GM20000 (cell line): ENCODE data around the gene SIRT7.

Experiments
- DNase-seq: peaks from one replicate; pipeline ENCODE4 v3.0.0; 2012; ENCODE audit warnings: low spot score
- TF ChIP-seq, protein P1 (sequence below): IDR thresholded peaks from 2 replicates; pipeline ENCODE4 v1.5.1; 2012; ENCODE audit warnings: mild to moderate bottlenecking, control low read depth; ENCODE audit errors: extremely low read depth, missing control alignments

The SIRT7 gene

DNA sequence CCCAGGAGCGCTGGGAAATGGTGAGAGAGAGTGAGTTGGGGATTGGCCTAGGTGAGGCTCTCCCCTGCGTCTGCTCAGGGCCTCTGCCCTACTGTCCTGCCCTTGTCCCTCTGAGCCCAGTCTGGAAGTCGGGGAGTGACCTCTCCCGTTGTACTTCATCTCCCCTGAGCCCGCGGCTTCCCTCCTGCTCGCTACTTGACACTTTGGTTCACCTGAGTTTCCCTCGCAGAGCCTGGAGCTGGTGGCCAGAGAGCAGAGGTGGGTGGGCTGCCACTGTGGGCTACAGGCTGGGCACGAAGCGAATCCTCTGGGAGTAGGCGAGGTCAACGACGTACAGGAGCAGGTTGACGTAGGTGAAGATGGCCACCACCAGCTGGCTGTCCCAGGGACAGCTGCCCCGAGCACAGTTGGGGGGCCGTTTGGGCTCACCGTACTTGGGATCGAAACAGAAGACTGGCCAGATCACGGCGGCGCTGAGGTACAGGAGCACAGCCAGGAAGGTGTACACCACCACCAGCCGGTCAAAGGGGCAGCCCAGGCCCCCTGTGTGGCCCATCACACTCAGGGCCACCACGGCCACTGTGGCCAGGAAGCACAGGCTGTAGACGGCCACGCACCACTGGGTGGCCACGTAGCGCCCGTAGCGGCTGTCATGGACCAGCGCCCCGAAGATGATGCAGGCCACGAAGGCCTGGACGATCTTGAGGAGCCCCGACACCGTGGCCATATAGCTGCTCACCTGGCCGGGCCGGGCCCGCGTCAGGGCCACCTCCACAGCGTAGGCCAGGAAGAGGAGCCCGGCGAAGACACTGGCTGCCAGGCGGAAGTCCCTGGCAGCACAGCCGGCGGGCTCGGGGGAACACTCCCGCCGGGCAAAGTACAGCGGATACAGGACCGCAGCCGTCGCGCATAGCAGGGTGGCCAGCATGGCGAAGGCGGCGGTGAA is 22.8 kb upstream of the SIRT7 start:
- TF ChIP-seq, protein P1, sequence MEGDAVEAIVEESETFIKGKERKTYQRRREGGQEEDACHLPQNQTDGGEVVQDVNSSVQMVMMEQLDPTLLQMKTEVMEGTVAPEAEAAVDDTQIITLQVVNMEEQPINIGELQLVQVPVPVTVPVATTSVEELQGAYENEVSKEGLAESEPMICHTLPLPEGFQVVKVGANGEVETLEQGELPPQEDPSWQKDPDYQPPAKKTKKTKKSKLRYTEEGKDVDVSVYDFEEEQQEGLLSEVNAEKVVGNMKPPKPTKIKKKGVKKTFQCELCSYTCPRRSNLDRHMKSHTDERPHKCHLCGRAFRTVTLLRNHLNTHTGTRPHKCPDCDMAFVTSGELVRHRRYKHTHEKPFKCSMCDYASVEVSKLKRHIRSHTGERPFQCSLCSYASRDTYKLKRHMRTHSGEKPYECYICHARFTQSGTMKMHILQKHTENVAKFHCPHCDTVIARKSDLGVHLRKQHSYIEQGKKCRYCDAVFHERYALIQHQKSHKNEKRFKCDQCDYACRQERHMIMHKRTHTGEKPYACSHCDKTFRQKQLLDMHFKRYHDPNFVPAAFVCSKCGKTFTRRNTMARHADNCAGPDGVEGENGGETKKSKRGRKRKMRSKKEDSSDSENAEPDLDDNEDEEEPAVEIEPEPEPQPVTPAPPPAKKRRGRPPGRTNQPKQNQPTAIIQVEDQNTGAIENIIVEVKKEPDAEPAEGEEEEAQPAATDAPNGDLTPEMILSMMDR: no peak

DNA sequence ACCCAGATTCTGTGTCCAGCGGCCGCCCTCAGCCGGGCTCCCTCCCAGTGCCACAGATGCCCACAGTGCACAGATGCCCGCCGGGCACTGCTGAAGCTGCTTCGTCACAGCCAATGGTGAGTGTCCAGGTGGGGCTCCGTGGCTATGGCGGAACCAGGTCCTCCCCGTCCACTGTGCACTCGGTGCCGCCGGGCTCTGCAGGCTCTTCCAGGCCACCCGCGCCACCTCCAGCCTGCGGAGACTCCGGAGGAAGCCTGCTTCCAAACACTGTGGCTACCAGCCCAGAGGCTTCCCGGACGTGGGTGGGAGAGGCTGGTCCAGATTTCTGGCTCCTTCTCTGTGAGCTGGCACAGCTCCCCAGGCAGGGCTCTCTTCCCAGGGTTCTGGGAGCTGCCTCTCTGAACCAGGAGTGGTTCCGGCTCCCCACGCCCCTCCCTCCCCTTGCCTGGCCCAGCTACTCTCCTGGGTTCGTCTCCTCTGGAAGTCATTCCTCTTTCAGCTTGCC is 22.0 kb upstream of the SIRT7 start:
- DNase-seq: no peak
- TF ChIP-seq, protein P1: no peak

More for the DNA sequence above, 22.8 kb upstream of the SIRT7 start:
- no peak for DNase-seq

DNA sequence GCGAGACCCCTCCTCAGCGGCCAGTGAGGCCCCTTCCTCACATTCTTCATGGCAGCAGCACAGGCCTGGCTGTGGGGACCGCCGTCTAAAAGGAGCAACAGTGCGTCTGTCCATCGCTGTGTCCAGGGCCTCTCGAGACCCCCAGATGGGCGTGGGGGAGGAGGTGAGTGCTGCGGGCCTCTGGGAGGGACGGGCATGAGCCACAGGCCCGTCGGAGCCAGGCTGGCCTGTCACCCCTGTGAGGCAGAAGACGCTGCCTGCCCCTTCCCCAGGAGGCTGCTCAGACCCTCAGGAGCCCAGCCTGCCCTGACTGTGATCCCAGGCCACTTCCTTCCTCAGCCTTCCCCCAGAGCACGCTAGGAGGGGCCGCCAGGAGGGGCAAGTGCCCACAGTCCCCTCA is 21.2 kb upstream of the SIRT7 start:
- no peak for DNase-seq
- TF ChIP-seq, protein P1: no peak

DNA sequence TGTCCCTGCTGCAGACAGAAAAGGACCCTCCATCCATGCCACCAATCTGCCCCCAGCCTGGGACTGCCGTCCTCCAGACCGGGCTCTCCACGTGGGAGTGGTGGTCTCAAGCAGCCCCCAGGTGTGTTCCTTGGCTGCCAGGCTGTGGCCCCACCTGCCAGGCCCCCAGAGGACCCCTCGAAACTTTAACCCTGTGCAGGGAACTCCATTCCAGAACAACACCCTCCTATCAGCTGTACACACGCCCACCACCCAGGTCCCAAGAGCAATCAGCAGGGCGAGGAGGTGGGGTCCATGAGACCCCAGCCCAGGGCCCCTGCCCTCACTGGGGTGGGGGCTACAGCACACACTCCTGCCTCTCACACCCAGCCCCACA is 17.7 kb upstream of the SIRT7 start:
- TF ChIP-seq, protein P1: no peak
- no peak for DNase-seq

DNA sequence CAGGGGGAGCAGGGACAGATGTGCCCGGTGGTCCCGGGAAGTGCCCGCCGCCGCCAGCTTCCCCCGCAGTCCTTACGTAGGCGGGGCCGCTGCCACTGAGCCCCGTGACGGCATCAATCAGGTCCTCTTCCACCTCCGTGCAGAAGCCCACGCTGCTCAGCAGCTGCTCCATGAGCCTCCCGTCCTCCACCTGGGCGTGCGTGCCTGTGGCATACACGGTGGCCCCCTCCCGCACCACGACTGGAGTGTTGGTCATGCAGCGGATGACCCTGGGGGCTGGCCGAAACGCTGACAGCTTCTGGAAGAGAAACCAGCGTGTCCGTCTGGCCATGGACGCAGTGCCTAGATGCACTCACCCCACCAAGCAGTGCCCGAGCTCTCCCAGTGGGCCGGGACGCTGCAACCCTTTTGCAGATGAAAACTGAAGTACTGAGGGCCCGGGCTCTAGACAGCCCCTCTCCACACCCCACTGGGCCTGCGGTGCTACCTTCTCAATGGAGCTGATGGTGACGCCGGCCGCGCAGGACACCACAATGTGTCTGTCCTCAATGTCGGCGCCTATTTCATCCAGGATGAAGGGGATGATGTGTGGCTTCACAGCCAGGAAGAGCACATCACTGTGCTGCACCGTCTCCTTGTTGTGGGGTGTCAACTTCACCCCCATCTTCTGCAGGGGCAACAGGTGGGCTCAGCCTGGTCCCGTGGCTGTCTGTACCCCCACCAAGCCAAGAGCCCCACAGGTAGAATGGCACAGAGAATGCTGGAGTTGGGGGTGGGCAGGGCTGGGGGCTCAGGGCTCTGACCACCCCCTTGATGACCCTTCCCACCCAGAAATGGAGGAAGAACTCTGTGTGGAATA is 17.1 kb upstream of the SIRT7 start:
- DNase-seq: no peak
- TF ChIP-seq, protein P1: no peak

DNA sequence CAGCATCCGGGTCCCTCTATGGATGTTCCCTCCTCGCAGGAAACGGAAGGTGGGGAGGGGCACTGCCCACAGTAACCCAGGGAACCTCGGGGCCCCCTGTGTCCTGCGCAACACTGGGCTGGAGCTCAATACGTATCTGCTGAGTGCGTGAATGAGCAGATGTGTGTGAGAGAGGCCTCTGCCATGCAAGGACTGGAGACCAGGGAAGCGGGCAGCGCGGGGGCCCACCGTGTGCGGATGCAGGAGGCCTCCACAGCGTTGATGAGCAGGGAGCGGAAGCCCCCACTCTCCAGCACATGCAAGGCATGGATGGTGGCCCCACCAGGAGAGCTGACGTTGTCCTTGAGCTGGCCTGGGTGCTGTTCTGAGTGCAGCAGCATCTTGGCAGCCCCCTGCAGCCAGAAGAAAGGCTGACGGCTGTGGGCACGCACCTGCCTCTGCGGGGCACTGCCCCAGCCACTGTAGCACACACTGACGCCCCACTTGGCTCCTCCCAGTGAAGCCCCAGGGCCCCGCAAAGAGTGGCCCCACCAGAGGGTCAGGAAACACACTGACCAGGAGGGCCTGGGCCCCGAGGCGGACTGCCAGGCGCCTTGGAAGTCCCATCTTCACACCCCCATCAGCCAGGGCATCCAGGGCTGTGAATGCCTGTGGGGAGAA is 16.3 kb upstream of the SIRT7 start:
- no peak for DNase-seq
- TF ChIP-seq, protein P1: no peak
